Measurements from ENCODE around the gene FBRS. TPM values are rescaled to one million over a fixed set of nuclear protein-coding genes. Genes with fewer than 3 reads are reported as not detected.
A peak's percentile ranks its signal among the peaks of the same experiment; 100 is the strongest.
"Not testable (repeated sequence)": the region's sequence is repeated elsewhere in the genome, so short reads cannot be mapped to it uniquely, and the experiment has no call there.

Gene FBRS
- 7.5 and 20.6 TPM in 2 replicates for total RNA-seq

DNA sequence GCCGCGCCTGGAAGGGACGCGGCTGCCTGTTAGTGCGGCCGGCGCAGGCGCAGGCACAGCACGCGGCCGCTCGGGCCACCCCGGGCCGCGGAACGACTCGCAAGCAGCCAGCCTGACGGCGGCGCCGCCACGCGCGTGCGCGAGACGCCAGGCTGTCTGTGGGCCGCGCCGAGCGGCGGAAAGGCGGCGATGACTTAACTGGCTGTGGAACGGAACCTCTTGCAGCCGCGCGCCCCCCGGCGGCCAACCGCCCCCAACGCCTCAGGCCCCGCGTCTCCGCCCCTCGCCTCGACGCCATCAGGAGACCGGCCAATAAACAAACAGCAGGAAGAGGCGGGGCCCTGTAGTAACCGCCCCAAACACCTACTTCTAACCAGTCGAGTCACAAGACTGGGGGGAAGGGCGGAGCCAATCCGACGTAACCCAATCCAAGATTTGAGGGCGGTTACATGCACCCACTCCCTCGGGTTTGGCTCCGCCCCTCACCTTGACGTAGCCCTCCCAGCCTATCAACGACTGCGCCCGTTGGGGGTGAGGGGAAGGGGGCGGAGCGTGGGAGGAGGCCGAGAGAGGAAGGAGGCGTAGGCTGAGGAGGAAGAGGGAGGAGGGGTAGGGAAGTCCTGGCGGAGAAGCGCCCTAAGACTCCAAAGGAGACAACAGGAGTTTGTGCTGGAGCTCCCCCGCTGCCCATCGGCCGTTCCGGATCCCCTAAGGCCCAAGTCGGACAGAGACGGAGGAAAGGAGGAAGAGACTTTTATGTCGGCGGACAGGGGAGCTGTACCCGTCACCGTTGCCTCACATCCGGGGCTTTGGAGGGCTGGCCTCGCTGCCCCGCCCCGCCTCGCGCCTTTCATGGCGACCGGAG, at the start of gene FBRS:
FBRS (plus strand) TSS at position 566 of the 865 bp plus-strand sequence. CDS start 1,088 bp downstream, outside the sequence.
- DNase-seq (ENCODE audit: low read depth): peak; percentile 100

DNA sequence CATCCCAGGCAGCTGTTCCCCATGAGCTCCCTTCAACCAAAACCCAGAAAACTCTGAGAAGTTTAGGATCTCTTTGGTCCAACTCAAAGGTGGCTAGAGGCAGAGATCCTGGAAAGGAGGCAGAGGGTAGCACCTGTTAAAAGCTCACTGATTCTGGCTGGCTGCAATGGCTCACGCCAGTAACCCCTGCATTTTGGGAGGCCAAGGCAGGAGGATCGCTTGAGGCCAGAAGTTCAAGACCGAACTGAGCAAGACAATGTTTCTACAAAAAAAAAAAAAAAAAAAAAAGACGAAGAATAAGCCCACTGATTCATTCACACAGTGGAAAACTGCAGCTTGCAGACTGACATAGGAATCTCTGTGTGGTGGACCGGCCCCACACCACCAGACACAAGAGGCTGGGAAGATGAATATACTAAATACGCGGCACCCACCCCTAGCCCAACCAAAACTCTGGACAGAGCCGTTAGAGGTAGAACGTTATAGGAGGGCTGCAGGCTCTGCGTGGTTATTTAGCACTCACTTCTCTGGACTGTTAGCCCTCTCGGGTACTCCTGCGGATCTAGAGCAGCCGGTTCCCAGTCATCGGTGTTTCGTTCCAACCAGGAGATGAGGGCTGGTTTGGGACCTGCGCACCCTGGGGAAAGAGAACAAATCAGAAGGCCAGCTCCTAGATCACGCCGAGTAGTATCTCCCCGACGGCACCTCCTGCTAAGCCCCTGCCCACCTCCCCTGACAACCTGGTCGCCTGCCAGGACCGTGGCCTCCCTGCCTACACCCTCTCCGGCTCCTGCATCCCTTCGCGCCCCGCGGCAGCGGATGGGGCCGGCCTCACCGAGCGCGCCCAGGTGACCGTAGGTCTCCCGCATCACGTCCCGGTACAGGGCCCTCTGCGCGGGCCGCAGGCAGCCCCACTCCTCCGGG, 49.0 kb upstream of the FBRS start:
- no peak for DNase-seq (ENCODE audit: low read depth)

DNA sequence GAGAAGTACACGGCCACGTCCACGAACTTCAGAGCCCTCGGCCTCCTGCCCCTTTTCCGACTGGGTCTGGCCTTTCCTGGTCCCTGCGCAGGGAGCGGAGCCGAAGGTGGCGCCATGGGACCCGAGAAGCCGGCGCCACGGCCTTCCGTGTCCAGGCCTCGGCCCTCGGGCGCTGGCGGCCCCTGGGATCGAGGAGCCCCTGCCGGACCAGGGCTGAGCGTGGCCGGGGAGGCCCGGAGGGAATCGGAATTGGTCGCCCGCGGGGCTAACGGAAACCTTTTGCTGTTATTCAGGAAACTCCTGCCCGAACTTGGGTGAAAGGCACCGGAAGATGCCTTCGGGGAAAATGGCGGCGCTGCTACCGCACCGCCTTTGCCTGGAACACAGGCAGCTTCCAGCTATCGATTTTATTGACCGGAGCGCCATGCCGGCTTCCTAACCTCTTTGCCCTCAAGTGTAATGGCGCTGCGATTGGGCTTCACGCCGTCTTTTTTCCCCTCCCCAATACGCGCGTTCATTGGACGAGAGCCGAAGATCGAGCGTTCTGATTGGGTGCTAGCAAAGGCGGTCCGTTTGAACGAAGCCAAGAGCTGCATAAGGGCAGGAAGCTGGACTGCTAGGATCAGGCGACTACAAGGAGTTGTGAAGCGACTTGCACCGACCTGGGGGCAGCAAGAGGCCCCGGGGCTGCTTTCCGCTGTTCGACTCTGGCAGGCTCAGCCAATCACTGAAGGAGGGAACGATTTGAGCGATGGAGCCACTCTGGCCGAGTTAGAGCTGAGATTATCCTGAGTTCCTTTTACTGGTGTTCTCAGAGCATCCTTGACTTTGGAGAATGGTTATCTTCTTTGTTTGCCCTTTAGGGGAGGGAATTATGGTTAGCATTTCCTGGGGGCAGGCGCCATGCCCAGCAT, 48.0 kb upstream of the FBRS start, which contains the start of gene ZNF689:
ZNF689 (minus strand) TSS at position 464 of the 914 bp plus-strand sequence; CDS start at position 116, 348 bp downstream.
- DNase-seq (ENCODE audit: low read depth): peak; percentile 92

DNA sequence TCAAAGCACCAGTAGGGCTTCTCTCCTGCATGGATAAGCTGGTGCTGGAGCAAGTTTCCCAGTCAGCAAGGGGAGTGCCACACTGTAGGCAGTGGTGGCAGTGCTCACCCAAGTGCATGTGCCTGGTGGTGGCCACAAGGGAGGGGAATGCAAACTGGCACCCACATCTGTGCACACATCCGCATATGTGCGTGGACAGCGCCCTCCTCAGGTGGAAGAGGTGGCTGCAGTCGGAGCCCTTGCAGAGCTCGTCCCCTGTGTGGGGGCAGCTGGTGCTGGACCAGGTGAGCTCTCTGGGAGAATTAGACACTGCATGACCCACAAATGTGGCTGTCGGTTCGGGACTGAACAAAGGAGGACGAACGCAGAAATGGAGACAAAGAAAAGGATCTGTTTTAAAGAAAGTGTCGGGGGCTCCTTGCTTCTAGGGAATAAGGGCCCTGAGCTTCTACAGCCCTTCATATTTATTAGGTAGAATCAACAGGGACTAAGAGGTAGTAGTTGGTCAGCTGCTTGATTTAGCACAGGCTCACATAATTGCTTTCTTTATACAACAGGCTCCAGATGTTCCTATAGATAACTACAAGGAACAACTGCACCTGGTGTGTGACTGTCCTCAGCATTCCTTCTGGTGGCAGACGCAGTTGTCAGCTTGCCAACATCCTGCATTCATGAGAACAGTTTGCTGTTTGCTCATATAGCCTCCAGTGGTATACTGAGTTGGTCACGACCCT, 42.7 kb upstream of the FBRS start:
- no peak for DNase-seq (ENCODE audit: low read depth)

DNA sequence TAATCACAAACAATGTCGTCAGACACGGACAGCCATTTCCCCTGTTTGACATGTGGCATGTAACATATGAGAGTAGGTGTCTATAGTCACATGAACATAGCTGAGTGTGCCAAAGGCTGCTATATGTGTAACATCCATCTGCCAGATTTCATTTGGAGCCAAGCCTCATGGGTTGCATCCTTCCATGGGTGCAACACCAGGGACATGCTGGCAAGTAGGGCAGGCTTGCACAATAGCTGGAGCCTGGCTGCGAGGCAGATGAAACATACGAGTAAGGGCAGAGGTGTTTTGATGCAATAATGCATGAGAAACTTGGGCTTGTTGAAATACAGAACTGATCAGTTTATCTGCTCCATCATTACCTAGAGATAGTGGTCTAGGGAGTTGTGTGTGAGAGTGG, 39.0 kb upstream of the FBRS start:
- DNase-seq (ENCODE audit: low read depth): no peak

DNA sequence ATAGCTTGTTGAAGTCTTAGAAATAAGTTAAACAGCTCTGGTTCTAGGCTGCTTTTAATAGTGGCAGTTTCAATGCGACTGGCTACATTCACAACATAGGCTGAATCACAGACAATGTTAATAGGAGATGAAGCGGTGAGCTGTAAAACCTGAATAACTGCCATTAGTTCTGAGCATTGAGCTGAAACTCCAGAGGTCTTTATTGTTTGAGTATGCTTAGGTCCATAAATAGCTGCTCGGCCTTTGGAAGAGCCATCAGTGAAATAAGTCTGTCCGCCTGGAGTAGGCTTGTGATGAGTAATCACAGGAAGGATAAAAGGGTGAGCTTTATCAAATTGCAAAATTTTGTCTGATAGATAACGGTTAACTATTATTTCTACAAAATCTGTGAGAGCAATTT, 38.6 kb upstream of the FBRS start:
- peak; percentile 89 for DNase-seq (ENCODE audit: low read depth)

DNA sequence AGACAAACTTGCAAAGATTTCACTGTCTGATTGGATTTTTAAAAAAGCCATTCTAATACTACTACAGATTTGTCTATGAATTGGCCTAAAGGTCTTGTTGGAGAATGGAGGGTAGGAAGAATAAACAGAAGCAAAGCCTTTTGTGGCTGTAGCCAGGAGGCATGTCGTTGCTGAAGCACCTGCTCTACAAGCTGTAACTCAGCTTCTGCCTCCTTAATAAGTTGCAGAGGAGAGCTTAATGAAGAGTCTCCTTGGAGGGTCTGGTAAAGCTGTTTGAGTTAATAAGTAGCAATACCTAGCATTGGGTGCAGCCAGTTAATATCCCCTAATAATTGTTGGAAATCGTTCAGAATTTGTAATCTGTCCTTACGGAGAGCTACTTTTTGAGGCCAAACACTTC, 38.1 kb upstream of the FBRS start:
- no peak for DNase-seq (ENCODE audit: low read depth)

DNA sequence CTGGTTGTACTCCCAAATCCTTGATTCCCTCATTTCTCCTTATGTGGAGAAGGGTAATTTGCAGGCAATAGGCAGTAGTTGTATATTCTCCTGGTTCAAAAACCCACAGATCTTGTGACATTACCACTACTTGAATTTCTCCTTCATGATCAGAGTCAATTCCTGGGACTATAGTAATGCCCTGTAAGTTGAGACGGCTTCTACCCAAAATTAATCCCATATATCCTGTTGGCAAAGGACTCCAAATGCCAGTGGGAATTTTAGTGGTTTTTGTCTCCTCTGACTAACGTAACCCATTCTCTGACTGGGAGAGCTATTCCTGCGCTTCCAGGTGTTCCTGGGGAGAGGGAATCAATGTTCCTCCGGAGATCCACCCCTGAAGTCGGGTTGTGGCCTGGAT, 36.5 kb upstream of the FBRS start:
- no peak for DNase-seq (ENCODE audit: low read depth)

DNA sequence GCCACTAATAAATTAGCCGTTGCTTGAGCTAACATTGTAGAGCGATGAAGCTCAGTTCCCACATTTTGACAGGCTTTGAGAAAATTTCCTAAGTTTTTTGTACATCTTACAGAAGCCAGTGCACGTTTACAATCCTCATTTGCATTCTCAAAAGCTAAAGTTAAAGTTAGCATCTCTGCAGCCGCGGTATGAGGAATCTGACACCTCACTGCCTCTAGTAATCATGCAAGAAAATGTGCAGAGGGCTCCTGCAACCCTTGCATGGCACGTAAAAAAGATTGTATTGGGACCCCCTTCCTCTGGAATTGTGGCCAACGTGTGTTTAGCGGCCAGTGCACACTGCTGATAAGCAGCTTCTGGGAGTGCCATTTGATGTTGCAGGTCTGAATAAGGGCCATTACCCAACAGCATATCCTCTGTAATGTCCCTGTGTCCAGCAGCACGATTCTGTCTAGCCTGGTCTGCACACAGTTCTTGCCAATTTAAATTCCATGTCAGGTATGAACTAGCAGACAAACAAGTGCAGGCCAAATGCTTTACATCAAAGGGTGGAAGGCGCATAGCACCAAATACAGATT, 35.7 kb upstream of the FBRS start:
- no peak for DNase-seq (ENCODE audit: low read depth)

DNA sequence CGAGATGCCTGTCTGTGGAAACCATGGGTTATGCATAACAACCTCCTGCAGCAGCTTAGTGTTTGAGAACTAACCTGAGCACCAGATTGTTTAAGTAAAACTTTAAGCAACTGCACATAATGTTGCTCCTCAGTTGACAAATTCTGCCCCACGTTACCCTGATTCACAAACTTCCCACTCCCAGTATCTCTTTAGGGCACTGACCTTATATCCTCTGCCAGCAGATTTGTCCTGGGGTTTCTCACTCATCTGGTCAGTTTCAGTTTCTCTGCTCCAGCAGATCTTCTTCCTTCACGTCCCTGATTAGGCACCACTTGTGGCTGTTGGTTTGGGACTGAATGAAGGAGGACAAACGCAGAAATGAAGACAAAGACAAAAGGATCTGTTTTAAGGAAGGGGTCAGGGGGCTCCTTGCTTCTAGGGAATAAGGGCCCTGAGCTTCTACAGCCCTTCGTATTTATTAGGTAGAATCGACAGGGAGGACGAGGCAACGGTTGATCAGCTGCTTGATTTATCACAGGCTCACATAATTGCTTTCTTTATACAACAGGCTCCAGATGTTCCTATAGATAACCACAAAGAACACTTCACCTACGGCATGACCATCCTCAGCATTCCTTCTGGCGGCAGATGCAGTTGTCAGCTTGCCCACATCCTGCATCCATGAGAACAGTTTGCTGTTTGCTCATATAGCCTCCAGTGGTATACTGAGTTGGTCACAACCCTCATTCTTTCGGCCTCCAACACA, 34.5 kb upstream of the FBRS start:
- DNase-seq (ENCODE audit: low read depth): no peak

DNA sequence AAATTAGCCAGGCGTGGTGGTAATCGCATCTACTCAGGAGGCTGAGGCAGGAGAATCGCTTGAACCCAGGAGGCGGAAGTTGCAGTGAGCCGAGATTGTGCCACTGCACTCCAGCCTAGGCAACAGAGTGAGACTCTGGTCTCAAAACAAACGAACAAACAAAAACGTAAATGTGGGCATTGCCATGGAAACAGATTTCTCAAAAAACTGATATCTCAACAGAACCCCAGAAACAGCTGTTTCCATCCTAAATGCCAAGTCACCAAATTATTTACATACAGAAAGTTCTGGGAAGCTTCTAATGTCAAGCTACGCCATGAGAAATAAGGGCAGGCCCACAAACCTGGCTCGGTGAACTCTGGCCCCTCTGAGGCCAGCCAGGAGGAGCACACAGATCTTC, 32.0 kb upstream of the FBRS start:
- DNase-seq (ENCODE audit: low read depth): no peak

DNA sequence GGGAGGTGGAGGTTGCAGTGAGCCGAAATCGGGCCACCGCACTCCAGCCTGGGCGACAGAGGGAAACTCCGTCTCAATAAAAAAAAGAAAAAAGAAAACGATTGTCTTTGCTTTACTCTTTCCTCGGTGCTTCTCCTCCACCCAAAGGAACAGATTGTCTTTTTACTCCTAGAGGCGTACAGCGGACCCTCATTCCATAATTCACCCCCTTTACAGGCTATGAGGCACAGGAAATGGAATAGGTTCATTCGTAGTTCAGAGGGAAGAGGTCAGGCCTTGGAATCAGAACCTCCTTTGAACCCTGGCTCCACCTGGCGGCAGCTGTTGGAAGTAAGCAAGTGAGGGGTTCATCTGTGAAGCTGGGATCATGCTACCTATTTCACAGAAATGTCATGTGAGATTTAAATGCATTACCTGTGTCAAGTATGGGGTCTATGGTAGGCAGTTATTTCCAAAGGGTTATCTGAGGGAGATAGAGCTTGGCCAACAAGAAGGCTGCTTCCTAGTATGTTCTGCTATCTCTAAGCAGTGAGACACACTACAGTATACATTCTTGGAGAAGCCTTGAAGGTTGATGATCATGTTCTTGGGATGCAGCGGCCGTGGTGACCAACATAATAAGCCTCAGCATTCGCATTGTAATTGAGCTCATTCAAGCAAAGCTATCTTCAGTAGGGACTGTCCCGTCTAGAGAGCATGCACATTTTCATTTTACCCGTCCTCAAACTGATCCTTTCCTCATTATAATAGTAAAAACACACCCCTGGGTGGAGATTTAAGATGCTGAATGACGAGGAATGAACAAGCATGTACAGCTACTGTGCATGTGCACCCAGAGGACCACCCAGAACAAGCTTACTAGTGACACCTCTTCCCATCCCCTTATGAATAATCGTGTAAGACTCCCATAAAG, 29.3 kb upstream of the FBRS start:
- DNase-seq (ENCODE audit: low read depth): peak; percentile 70

DNA sequence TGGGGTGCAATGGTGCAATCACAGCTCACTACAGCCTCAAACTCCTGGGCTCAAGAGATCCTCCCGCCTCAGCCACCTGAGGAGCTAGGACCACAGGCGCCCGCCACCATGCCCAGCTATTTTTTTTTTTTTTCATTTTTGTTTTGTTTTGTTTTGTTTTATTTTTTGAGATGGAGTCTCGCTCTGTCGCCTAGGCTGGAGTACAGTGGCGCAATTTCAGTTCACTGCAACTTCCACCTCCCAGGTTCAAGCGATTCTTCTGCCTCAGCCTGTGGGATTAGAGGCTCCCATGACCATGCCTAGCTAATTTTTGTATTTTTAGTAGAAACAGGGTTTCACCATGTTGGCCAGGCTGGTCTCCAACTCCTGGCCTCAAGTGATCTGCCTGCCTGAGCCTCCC, 25.8 kb upstream of the FBRS start:
- not testable (repeated sequence) for DNase-seq (ENCODE audit: low read depth)

DNA sequence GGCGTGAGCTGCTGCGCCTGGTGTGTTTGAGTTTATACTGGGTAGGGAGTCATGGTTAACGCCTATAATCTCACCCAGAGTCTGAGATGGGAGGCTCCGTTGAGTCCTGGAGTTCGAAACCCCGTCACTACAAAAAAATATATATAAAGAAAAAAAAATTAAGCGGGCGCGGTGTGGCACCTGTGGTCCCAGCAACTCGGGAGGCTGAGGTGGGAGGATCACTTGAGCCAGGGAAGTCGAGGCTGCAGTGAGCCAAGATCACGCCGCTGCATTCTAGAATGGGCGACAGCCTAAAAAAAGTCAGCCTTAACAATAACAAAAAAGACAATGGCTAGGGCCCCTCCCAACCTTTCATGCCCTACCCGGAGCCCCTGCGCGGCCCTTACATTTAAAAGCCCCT, 24.7 kb upstream of the FBRS start:
- DNase-seq (ENCODE audit: low read depth): no peak

DNA sequence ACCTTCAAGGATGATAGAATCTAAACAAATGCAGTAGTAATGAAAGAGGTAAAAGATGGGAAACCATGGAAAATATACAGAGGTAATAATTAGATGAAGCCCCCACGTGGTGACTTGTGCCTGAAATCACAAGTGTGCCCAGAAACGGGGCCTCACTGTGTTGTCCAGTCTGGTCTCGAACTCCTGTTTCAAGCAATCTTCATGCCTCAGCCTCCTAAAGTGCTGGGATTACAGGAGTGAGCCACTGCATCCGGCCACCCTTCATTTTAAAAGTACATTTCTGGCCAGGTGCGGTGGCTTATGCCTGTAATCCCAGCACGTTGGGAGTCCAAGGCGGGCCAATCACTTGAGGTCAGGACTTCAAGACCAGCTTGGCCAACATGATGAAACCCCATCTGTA, 21.6 kb upstream of the FBRS start:
- DNase-seq (ENCODE audit: low read depth): no peak

DNA sequence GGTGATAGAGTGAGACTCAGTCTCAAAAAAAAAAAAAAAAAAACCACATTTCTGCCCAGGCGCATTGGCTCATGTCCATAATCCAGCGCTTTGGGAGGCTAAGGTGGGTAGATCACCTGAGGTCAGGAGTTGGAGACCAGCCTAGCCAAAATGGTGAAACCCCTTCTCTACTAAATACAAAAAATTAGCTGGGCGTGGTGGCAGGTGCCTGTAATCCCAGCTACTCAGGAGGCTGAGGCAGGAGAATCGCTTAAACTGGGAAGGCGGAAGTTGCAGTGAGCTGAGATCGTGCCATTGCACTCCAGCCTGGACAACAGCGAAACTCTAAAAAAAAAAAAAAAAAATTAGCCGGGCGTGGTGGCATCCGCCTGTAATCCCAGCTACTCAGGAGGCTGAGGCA, 21.1 kb upstream of the FBRS start:
- not testable (repeated sequence) for DNase-seq (ENCODE audit: low read depth)

DNA sequence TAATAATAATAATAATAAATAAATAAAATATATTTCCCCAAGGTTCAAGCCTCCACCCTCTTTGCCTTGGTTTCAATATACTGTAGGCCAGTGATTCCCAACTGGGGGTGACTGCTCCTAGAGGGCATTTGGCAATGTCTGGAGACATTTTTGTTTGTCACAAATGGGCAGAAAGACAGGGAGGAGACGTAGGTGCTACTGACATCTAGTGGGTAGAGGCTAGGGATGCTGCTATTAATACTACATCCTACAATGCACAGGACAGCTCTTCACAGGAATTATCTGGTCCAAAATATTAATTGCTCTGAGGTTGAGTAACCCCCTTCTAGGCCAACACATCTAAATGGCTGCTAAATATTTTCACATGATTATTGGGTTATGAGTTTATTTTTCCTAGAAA, 20.3 kb upstream of the FBRS start:
- peak; percentile 53 for DNase-seq (ENCODE audit: low read depth)

DNA sequence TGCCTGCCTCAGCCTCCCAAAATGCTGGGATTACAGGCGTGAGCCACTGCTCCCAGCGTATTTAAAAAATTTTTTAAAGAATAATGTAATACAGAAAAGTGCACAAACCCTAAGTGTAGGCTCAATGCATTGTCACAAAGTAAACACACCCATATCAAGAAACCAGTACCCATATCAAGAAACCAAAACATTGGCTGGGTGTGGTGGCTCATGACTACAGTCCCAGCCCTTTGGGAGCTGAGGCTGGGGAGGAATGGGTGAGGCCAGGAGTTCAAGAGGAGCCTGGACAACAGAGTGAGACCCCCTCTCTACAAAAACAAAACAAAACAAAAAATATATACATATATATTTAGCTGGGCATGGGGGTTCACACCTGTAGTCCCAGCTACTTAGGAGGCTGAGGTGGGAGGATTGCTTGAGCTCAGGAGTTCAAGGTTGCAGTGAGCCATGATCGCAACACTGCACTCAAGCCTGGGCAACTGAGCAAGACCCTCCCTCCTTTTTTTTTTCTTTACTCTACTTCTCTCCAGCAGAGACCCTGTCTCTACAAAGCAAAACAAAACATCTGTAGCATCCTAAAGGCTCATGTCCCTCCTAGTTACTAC, 16.8 kb upstream of the FBRS start:
- DNase-seq (ENCODE audit: low read depth): no peak
